NB4 (cell line): ENCODE results near the gene UGT1A6.

Experiments used
- CTCF ChIP-seq: IDR thresholded peaks from one replicate; pipeline ENCODE4 v1.5.1; 2012; ENCODE audit warnings: low read depth, low read length
- MAX ChIP-seq: IDR thresholded peaks from 2 replicates; pipeline ENCODE4 v1.6.1; 2011; ENCODE audit warnings: low read depth, low read length
- MYC ChIP-seq: IDR thresholded peaks from 2 replicates; pipeline ENCODE4 v1.6.1; 2011; ENCODE audit warnings: low read depth, low read length
- POLR2A ChIP-seq: IDR thresholded peaks from 2 replicates; pipeline ENCODE4 v1.6.1; 2011; ENCODE audit warnings: mild to moderate bottlenecking; ENCODE audit not compliant: insufficient read length; ENCODE audit errors: extremely low read depth

- TF ChIP-seq CTCF (no peak), MAX (no peak), POLR2A (no peak), MYC (no peak)
Measured at GRCh38 chr2:233714121-233714520, 21.4 kb downstream of the UGT1A6 start.
